Transverse colon (tissue), 4 donors: Measurements from ENCODE around the gene FNBP1. TPM values are rescaled to one million over a fixed set of nuclear protein-coding genes. Genes with fewer than 3 reads are reported as not detected.

Source experiments
- DNase-seq: peaks from one replicate; pipeline ENCODE4 v3.0.0-alpha.2; 2019
- H3K27ac ChIP-seq, 4 donors: fragments of 200-600 bp; sonication (generic); 2 replicates each; pipeline ENCODE4 v1.5.1; 2016 to 2018; ENCODE audit warnings: inconsistent platforms in 4 of 4
- H3K27me3 ChIP-seq: fragments of 200-600 bp; sonication (generic); 2 replicates; pipeline ENCODE4 v1.5.1; 2017; ENCODE audit warnings: inconsistent platforms
- H3K36me3 ChIP-seq, 4 donors: fragments of 200-600 bp; sonication (generic); 2 replicates each; pipeline ENCODE4 v1.5.1; 2017 to 2019; ENCODE audit warnings: inconsistent platforms in 4 of 4
- H3K4me1 ChIP-seq, 4 donors: fragments of 200-600 bp; sonication (generic); 2 replicates each; pipeline ENCODE4 v1.5.1; 2017 to 2020; ENCODE audit warnings: inconsistent platforms in 4 of 4
- H3K4me3 ChIP-seq, 4 donors: fragments of 200-600 bp; sonication (generic); 1 replicate in 1 of 4; 2 replicates in 3 of 4; pipeline versions ENCODE4 v1.5.1 to v1.6.1; 2017 to 2019; ENCODE audit warnings: inconsistent platforms in 4 of 4
- H3K9me3 ChIP-seq, 2 donors: fragments of 200-600 bp; sonication (generic); 2 replicates each; pipeline ENCODE4 v1.5.1; 2017 to 2019; ENCODE audit warnings: inconsistent platforms in 2 of 2
- EP300 ChIP-seq: sonication (generic); formaldehyde crosslinking; IDR thresholded peaks from one replicate; pipeline ENCODE4 v1.6.1; 2017; ENCODE audit warnings: antibody characterized with exemption, low read depth
- POLR2A ChIP-seq: fragments of 450-650 bp; IDR thresholded peaks from one replicate; pipeline ENCODE4 v1.6.1; 2016; ENCODE audit warnings: antibody characterized with exemption, mild to moderate bottlenecking, moderate library complexity
- POLR2AphosphoS5 ChIP-seq, 3 donors: sonication (generic); formaldehyde crosslinking; IDR thresholded peaks; one replicate each; pipeline ENCODE4 v1.6.1; 2016; ENCODE audit warnings: antibody characterized with exemption in 3 of 3
- WGBS, 2 donors: methylation state at CpG; one replicate each; pipeline ENCODE4 v1.1.5; 2018; ENCODE audit warnings: low coverage in 1 of 2; 5-methylcytosine and 5-hydroxymethylcytosine counted together
- in situ Hi-C, 4 donors: fragments of 200-750 bp; cut with MboI; loops; one replicate each; pipeline versions ENCODE4 v1.15.0 to v1.15.1; 2017; ENCODE audit warnings: low sequenced_read_pairs in 3 of 4, low pct_ligation_motif_present in 1 of 4, low pct_unique_long_range_greater_than_20kb in 1 of 4
- intact Hi-C: fragments of 100-400 bp; cut with DNase I; formaldehyde crosslinking; loops from one replicate; pipeline ENCODE4 v1.15.1; 2023; ENCODE audit warnings: low total_unique reads
- total RNA-seq, 4 donors: library from RNA; depleted of rRNA; stranded (reverse); fragments of >200 nt; gene quantifications; one replicate each; pipeline ENCODE4 v1.1.0, GENCODE V29; 2016
- TF ChIP-seq, protein P1 (sequence below), 5 experiments: fragments of 200-600 bp in 3 of 5; fragments of 450-650 bp in 2 of 5; sonication (generic) in 3 of 5; IDR thresholded peaks; 1 replicate in 2 of 5; 2 replicates in 3 of 5; pipeline ENCODE4 v1.5.1; 2016 to 2017; ENCODE audit warnings: antibody characterized with exemption in 5 of 5, inconsistent platforms in 3 of 5, mild to moderate bottlenecking in 2 of 5, moderate library complexity in 1 of 5

The FNBP1 gene
- total RNA-seq, 4 donors from 2014 or later = 38.5 to 114 (median 62.9) TPM

DNA sequence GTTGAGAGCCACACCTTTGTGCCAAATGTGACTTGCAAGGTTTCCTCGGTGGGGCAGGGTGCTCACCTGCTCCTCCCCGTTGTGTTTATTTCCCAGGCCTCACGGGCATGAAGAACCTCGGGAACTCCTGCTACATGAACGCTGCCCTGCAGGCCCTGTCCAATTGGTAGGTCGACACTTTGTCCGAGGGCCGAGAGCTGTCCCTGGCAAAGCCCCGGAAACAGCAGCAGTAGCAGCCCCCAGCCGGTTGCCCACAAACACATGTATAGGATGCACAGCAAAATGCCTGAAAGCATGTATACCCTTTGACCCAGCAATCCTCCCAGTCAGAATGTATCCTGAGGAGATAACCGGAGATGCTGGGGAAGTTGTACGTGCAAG is 181.6 kb downstream of the FNBP1 start:
- TF ChIP-seq EP300 (no peak), POLR2AphosphoS5 (IDR thresholded peaks at IDR 0.05) (no peak), POLR2A (no peak)
- TF ChIP-seq, protein P1, sequence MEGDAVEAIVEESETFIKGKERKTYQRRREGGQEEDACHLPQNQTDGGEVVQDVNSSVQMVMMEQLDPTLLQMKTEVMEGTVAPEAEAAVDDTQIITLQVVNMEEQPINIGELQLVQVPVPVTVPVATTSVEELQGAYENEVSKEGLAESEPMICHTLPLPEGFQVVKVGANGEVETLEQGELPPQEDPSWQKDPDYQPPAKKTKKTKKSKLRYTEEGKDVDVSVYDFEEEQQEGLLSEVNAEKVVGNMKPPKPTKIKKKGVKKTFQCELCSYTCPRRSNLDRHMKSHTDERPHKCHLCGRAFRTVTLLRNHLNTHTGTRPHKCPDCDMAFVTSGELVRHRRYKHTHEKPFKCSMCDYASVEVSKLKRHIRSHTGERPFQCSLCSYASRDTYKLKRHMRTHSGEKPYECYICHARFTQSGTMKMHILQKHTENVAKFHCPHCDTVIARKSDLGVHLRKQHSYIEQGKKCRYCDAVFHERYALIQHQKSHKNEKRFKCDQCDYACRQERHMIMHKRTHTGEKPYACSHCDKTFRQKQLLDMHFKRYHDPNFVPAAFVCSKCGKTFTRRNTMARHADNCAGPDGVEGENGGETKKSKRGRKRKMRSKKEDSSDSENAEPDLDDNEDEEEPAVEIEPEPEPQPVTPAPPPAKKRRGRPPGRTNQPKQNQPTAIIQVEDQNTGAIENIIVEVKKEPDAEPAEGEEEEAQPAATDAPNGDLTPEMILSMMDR (IDR thresholded peaks at IDR 0.05) = no peak
- Histone ChIP-seq H3K36me3 (peaks cover 0 to 22% (median 6%) of the 10 kb centered on the region in 4 donors), H3K9me3 (no peaks in the 10 kb centered on the region), H3K27ac (no peak overlapping the region), H3K4me3 (no peak overlapping the region), H3K4me1 (no peaks in the 10 kb centered on the region), H3K27me3 (no peaks in the 10 kb centered on the region)
- no peak for DNase-seq
- in situ Hi-C loops = no loop called here
- intact Hi-C loops = no loop called here
- WGBS, 2 donors = 87% methylated on average over 12 of the region's 12 CpGs; no CpG with 5 or more reads in 1 of the 2 donors

DNA sequence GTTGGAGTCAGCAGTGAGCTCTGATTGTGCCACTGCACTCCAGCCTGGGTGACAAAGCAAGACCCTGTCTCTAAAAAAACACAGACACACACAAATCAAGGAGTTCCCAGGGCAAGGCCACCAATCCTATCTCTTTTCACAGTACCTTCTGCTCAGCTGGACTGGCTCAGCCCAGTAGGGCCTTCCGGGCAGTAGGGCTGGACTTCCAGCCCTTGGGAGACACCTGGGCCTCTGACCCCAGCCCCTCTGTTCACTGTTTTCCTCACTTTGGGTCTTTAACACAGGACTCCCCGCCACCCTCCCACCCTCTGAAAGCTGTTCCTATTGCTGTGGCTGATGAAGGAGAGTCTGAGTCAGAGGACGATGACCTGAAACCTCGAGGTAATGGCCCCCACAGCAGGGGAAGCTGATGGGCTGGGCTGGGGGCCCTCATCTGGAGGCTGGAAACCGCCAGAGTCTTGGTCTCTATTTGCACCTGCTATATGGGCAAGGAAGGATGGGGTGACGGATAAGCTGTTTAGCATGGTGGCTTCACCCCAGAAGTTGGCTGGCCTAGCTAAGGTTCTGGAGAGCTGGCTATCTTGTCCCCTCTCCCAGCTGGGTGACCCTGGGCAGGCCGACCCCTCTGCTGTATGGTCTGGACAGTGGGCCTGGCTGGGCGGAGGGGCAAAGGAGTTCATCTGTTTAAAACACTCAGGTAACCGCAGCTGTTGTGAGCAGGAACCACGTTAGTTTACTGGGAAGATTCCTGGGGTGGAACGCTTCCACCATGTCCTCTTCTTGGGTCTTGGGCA is 182.1 kb downstream of the FNBP1 start:
- Histone ChIP-seq H3K27me3 (no peaks in the 10 kb centered on the region), H3K4me3 (no peak overlapping the region), H3K27ac (no peak overlapping the region), H3K9me3 (no peaks in the 10 kb centered on the region), H3K36me3 (peaks cover 0 to 22% (median 6%) of the 10 kb centered on the region in 4 donors), H3K4me1 (no peaks in the 10 kb centered on the region)
- no peak for DNase-seq
- TF ChIP-seq, protein P1 (IDR thresholded peaks at IDR 0.05) = no peak
- TF ChIP-seq EP300 (no peak), POLR2A (no peak), POLR2AphosphoS5 (IDR thresholded peaks at IDR 0.05) (no peak)
- WGBS, 2 donors = 68% methylated on average over 11 of the region's 11 CpGs; no CpG with 5 or more reads in 1 of the 2 donors
- intact Hi-C loops = no loop called here
- in situ Hi-C loops = no loop called here

DNA sequence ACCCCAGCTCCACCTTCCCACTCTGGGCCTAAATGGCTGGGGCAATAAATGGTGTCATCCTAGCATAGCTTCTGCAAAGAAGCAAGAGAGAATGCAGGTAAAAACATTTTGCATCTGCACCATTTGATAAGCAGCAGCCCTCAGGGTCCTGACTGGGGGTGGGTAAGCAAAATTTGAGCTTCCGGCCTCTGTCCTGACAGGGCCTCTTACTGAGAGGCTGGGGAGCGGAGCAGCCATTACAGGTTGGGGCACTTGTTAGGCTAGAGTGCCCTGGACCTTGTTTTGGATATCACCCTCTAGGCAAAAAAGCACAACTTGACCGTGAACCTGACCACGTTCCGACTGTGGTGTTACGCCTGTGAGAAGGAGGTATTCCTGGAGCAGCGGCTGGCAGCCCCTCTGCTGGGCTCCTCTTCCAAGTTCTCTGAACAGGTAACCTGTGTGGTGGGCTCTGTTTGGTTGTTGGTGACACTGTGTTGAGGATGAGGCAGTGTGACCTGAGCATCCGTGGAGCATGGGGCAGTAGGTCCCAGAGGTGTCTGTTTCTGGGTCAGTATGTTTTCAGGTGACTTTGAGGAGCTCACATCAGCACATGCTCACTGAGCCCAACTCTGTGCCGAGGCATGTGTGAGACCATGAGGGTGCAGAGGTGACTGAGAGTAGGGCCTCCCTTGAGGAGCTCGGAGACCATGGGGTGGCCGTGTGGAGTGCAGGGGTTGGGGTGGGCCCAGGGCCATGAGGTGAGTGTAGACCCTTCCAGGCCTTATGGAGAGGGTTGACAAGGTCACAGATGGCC is 184.6 kb downstream of the FNBP1 start:
- Histone ChIP-seq H3K36me3 (peaks cover 0 to 21% (median 5%) of the 10 kb centered on the region in 4 donors), H3K4me3 (no peak overlapping the region), H3K9me3 (no peaks in the 10 kb centered on the region), H3K27me3 (no peaks in the 10 kb centered on the region), H3K4me1 (no peaks in the 10 kb centered on the region), H3K27ac (no peak overlapping the region)
- in situ Hi-C loops (no loop called here), intact Hi-C loops (no loop called here)
- WGBS, 2 donors = 87% methylated on average over 10 of the region's 11 CpGs; no CpG with 5 or more reads in 1 of the 2 donors
- TF ChIP-seq, protein P1 (IDR thresholded peaks at IDR 0.05) = no peak
- no peak for TF ChIP-seq EP300
- no peak for TF ChIP-seq POLR2A
- TF ChIP-seq POLR2AphosphoS5 (IDR thresholded peaks at IDR 0.05) = no peak
- DNase-seq = no peak

DNA sequence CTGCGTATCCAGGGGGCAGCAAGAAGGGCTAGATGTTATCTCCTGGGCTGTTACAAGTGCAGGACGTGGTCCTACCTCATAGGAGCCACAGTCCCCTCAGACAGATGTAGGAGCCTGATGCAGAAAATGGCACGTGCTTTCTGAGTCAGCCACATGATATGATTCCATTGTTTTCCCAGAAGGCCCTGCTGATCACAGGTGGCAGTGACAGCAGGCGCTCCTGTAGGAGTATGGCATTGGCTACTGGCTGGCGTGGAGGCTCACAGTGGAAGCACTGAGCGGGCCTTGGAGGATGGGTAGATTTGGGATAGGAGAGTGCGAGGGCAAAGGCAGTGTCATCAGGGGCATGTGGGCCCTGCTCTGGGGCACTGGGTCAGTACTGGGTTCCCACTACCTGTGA is 185.8 kb downstream of the FNBP1 start:
- peaks cover 0 to 27% (median 4%) of the 10 kb centered on the region in 4 donors for H3K36me3 ChIP-seq
- intact Hi-C loops = no loop called here
- no peaks in the 10 kb centered on the region for H3K4me1 ChIP-seq
- H3K27ac ChIP-seq = no peak overlapping the region
- no peaks in the 10 kb centered on the region for H3K9me3 ChIP-seq
- TF ChIP-seq EP300 (no peak), POLR2A (no peak), POLR2AphosphoS5 (IDR thresholded peaks at IDR 0.05) (no peak)
- TF ChIP-seq, protein P1 (IDR thresholded peaks at IDR 0.05) = no peak
- no peaks in the 10 kb centered on the region for H3K27me3 ChIP-seq
- in situ Hi-C loops = no loop called here
- WGBS, 2 donors = 88 to 95% methylated on average over 5 to 7 of the region's 7 CpGs
- no peak for DNase-seq
- H3K4me3 ChIP-seq = no peak overlapping the region
